Measurements from ENCODE around the gene GALNT17. TPM values are rescaled to one million over a fixed set of nuclear protein-coding genes. Genes with fewer than 3 reads are reported as not detected.

Gene GALNT17
- total RNA-seq, 1 donor from 2014 or later = 3.9 TPM

DNA sequence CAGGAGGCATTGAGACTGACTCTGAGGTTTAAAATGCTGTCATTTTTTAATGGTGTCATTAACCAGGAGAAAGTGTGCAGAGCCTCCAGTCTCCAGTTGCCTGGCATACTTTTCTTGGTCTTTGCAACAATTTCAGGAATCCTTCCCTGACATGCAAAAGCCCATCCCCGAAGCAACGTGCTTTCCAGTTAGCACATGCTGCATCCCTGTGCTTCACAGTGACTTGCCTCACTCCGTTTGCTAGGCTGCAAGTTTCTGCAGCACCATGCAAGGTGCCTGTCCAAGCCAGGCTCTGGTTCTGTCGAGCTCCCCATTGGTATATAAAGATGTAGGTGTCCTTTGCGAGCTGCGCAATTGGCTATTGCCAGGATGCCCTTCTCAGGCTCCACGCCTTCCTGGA is 135.0 kb downstream of the GALNT17 start:
- peaks cover 3% of the 10 kb centered on the region for H3K36me3 Mint-ChIP-seq (ENCODE audit: insufficient read depth)
- no peak for DNase-seq (ENCODE audit: low spot score, unreplicated experiment)
- no peak for TF ChIP-seq CTCF (IDR thresholded peaks at IDR 0.05; ENCODE audit: unreplicated experiment)
- peaks cover 15% of the 10 kb centered on the region for H3K4me1 Mint-ChIP-seq (ENCODE audit: low read depth)
- no peak overlapping the region for H3K27ac Mint-ChIP-seq
- peaks cover 4% of the 10 kb centered on the region for H3K9me3 Mint-ChIP-seq (ENCODE audit: low read depth)
- no peak overlapping the region for H3K4me3 Mint-ChIP-seq (ENCODE audit: low read depth)
- no peaks in the 10 kb centered on the region for H3K27me3 Mint-ChIP-seq

GRCh38 chr7:71267734-71268469 is 136.0 kb downstream of the GALNT17 start:
- Mint-ChIP-seq H3K27me3 (no peaks in the 10 kb centered on the region), H3K27ac (no peak overlapping the region), H3K36me3 (ENCODE audit: insufficient read depth) (peaks cover 3% of the 10 kb centered on the region), H3K4me1 (ENCODE audit: low read depth) (peaks cover 15% of the 10 kb centered on the region), H3K4me3 (ENCODE audit: low read depth) (no peak overlapping the region), H3K9me3 (ENCODE audit: low read depth) (peaks cover 4% of the 10 kb centered on the region)
- no peak for DNase-seq (ENCODE audit: low spot score, unreplicated experiment)
- no peak for TF ChIP-seq CTCF (IDR thresholded peaks at IDR 0.05; ENCODE audit: unreplicated experiment)

DNA sequence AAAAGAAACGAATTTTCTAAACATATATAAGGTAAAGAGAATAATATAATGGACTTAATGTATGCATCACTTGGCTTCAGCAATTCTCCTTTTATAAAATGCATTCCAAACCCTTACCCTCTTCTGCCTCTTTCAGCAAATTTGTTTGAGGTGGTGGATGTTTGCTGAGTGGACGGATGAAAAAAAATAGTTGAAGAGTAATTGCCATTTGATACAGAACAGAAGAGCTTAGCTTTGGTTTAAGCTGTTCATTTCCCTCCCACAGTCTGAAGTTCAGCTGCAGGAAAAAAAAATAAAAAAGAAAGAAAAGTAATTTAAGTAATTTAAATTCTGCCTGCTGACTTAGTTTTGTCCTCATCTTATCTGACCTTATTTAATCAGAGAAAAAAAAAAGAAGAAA is 138.6 kb downstream of the GALNT17 start:
- H3K27ac Mint-ChIP-seq = no peak overlapping the region
- TF ChIP-seq CTCF (IDR thresholded peaks at IDR 0.05; ENCODE audit: unreplicated experiment) = no peak
- H3K4me1 Mint-ChIP-seq (ENCODE audit: low read depth) = peaks cover 20% of the 10 kb centered on the region
- no peak overlapping the region for H3K4me3 Mint-ChIP-seq (ENCODE audit: low read depth)
- peaks cover under 1% of the 10 kb centered on the region for H3K9me3 Mint-ChIP-seq (ENCODE audit: low read depth)
- H3K36me3 Mint-ChIP-seq (ENCODE audit: insufficient read depth) = peaks cover under 1% of the 10 kb centered on the region
- no peak for DNase-seq (ENCODE audit: low spot score, unreplicated experiment)
- H3K27me3 Mint-ChIP-seq = no peaks in the 10 kb centered on the region

DNA sequence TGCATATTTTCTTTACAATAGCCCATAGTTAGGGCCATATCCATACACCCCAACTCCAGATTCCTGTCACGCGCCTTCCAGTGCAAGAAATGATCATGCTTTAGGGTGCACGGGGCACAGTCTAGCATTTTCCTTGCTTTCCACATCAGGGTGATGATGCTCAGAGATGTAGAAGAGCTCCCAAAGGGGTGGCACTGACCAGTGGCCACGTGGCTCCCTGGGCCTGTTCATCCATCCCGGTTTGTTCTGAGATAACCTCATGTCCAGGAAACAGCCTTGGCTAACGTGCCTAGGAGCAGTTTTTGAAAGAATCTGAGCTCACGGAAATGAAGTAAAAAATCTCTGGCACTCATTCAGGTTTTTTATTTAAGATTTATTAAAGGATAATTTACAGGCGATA is 139.3 kb downstream of the GALNT17 start:
- H3K27ac Mint-ChIP-seq = no peak overlapping the region
- H3K4me1 Mint-ChIP-seq (ENCODE audit: low read depth) = peaks cover 20% of the 10 kb centered on the region
- H3K9me3 Mint-ChIP-seq (ENCODE audit: low read depth) = no peaks in the 10 kb centered on the region
- no peaks in the 10 kb centered on the region for H3K27me3 Mint-ChIP-seq
- no peak overlapping the region for H3K4me3 Mint-ChIP-seq (ENCODE audit: low read depth)
- H3K36me3 Mint-ChIP-seq (ENCODE audit: insufficient read depth) = no peaks in the 10 kb centered on the region
- DNase-seq (ENCODE audit: low spot score, unreplicated experiment) = no peak
- TF ChIP-seq CTCF (IDR thresholded peaks at IDR 0.05; ENCODE audit: unreplicated experiment) = no peak

DNA sequence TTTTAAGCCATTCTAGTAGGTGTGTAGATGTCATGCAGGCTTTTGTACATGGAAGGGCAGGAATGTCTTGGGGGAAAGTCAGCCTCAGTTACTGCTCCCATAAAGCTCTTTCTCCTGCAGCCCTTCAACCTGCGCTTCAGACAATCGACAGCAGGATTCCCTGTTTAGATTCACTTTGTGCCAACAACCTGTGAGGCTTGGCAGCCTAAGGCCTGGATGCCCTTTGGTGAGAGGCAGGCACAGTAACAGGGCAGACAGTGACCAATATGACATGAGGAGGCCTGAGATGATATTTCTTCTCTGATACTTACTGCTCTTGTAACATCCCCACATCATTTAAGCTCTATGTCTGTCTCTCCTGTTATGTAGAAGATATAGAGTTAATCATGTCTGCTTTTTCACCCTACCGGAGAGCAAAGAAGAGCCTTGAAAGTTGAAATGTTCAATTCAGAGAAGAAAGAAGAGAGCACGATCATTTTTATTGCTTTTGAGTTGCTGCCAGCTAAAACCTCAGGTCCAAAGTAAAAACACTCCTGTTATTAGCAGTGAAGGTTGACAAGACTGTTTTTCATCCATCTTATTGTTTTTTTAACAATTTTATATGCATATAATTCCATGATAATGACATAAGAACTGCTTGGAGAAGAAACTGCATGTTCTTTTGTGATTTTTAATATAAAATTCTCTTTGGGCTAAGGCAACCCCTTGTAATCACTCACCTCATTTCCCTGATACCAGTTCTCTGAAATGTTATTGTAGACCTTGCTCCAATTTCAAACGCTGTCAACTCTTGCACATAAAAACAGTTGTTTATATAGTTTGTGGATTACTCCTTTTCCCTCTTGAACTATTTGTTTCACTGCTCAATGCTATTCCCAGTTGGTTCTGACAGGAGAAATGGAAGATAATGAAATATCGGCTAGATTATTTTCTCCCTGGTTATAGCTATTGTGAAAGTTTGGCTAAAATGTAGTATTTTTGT is 140.9 kb downstream of the GALNT17 start:
- no peaks in the 10 kb centered on the region for H3K27me3 Mint-ChIP-seq
- no peak overlapping the region for H3K27ac Mint-ChIP-seq
- no peak for TF ChIP-seq CTCF (IDR thresholded peaks at IDR 0.05; ENCODE audit: unreplicated experiment)
- H3K36me3 Mint-ChIP-seq (ENCODE audit: insufficient read depth) = no peaks in the 10 kb centered on the region
- peaks cover 20% of the 10 kb centered on the region for H3K4me1 Mint-ChIP-seq (ENCODE audit: low read depth)
- no peak for DNase-seq (ENCODE audit: low spot score, unreplicated experiment)
- H3K9me3 Mint-ChIP-seq (ENCODE audit: low read depth) = no peaks in the 10 kb centered on the region
- H3K4me3 Mint-ChIP-seq (ENCODE audit: low read depth) = no peak overlapping the region

All from progenitor cell of endocrine pancreas (in vitro differentiated cells).